ENCODE data around the gene DENND2A.
"Not testable (repeated sequence)": the region's sequence is repeated elsewhere in the genome, so short reads cannot be mapped to it uniquely, and the experiment has no call there.

Gene DENND2A

DNA sequence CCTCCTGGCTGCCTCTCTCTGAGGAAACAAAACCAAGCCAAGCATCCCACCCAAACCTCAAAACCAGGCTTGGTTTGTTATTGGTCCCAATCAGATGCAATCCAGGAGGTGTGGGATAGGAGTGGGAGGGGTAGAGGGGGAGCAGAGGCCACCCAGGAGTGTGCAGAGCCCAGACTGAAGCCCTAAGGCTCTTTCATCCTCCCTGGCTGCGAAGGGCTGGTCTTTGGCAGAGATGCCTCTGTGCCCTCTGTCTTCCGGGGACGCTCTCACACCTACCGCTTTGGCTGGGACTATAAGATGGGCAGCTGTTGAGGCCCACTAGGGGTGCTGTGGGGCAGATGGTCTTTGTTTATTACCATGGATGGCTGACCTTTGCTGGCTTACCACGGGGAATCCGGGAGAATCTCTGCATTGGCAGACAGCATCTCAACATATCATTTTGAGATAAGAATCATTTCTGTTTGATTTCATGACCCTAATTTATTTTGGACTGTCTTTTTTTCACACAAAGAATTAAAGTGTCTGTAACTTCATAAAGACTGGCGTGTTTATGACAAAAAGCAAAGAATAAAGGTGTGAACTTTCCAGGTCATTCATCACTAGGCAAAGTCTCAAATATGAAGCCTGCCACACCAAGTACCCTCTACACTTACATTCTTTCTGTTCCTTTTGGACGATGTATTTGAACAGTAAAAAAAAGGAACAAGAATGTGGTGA lies 6.5 kb upstream of the DENND2A start:
- no peak for DNase-seq

DNA sequence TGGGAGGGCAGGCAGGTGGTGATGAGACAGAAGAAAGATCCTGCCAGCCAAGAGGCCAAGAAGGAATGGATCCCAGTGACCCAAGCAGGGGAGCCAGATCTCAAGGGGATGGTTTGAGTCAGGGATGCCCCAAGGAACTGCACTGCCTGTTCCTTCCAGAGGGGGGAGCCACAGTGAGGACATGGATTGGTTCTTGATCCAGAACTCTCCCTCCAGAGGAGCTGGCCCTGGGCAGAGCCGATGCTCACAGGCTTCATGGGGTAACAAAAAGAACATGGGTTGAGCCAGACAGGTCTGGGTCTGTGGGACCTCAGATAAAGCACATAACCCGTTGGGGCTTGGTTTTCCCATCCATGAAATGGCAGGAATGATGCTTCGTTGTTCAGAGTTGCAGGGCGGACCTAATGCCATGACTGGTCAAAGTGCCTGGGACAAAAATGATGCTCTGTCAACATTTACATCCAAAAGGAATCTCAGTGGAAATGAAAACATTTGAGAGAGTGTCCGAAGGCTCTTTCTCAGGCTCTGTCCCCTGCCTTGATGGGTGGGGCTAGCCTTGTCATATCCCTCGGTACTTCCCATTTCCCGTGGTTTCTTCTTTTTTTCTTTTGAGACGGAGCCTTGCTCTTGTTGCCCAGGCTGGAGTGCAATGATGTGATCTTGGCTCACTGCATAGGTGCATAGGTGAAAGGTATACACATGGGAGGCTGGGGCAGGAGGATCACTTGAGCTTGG lies 4.7 kb upstream of the DENND2A start:
- no peak for DNase-seq

DNA sequence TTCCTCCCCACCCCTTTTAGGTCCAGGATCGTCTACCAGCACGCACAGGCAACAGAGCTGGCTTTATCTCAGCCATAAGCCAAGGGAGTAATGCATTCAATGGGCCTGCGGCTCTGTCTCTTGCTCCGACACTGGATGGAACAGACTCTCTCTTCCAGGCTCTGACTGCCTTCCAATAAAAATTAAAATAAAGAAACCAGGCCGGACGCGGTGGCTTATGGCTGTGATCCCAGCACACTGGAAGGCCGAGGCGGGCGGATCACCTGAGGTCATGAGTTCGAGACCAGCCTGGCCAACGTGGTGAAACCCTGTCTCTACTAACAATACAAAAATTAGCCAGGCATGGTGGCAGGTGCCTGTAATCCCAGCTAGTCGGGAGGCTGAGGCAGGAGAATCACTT lies 4.1 kb upstream of the DENND2A start:
- DNase-seq: not testable (repeated sequence)

DNA sequence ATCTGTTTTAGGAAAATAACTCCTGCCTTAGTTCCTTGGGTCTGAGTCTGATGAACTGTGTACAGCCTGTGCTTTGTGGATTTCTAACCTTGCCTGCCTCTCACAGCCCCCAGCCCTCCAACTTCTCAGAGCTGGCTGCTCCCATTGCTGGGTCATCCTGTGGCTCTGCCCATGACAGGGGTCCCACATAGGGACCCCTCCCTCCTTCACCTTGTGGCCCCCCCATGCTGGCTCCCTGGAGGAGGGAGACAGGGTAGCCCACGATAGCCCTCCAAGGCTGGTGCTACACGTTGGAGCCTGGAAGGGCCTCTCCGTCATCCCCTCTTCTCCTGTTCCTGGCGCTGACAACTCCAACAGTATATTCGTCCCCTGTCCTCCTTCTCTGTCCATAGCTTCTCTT lies 2.8 kb upstream of the DENND2A start:
- no peak for DNase-seq

DNA sequence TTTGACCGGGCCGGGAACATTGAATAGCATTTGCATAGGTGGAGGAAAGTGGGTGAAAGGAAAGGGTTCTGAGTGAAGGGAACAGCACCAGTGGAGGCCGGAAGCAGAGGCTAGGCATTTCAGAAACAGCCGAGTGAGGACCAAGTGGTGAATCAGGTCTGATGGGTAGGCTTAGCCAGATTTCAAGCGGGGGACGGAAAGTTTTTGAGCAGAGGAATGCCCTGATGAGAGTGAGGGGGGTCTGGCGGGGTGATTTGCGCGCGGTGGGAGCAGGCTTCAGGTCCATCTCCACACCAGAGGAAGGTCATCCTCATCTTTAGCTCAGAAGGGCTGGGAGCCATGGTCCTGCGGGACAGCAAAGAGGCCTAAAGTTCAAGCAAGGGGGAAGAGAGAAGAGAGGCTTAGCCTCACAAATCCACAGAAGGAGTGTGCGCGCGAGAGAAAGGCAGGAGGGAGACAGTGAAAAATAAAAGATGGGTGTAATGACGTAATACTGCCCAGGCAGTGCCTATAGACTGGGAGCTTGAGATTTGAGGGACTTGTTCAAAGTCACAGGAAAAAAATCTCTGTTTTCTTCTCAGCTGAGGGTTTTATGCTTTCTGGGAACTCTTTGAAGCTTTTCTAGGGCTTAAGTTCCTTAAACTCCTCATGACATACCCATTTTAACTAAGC lies 1.0 kb upstream of the DENND2A start:
- DNase-seq: no peak

DNA sequence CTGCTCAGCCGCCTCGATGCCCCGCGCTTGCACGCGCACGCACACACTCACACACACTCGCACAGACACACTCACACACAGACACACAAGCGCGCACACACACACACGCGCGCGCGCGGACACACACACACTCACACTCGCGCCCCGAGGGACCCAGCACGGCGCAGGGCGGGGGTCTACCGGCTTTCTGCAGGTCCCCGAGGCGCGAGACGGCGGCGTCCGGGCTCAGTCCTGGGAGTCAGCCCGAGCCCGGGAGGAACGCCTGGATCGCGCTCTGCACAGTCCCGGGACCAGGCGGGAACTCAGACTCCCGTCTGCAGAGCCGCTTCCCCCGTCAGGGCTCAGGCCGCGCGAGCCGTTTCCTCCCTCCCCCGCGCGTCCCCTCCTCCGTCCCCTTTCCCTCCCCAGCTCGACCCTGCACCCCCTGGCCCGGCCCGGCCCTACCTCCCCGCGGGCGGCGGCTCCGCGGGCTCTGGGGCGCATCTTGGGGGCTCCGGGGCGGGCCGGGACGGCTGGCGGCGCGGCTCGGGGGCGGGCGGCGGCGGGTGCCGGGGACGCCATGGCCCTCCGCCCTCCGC lies 464 bp downstream of the DENND2A start:
- no peak for DNase-seq

DNA sequence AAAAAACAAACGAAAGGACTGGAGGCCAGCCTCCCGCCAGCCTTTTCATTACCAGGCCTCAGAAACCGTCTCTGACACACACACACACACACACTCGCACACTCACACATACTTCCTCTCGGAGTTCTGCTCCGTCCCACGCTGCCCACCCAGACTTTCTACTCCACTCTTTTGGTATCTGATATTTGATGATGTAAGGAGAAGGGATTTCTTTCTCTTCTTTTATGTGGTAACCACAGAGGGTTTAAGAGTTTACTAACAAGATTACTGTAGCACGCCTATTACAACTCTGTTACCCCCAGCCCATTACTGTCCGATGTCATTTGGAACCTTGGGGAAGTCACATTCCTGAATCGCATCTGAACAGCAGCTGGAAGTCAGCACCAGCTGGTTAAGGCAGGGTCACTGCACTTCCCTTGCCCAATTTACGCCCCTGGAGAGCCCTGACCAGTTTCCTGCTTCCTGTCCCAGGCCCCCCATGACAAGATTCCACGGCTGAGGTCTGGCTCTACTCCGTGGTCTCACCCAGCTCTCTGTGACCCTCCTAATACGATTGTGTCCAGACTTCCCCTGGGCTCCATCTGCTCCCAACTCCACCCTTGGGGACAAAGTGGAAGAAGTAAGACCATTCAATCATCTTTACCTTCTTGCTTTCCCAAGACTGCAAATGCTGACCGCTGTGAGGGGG lies 1.1 kb downstream of the DENND2A start:
- DNase-seq: no peak

DNA sequence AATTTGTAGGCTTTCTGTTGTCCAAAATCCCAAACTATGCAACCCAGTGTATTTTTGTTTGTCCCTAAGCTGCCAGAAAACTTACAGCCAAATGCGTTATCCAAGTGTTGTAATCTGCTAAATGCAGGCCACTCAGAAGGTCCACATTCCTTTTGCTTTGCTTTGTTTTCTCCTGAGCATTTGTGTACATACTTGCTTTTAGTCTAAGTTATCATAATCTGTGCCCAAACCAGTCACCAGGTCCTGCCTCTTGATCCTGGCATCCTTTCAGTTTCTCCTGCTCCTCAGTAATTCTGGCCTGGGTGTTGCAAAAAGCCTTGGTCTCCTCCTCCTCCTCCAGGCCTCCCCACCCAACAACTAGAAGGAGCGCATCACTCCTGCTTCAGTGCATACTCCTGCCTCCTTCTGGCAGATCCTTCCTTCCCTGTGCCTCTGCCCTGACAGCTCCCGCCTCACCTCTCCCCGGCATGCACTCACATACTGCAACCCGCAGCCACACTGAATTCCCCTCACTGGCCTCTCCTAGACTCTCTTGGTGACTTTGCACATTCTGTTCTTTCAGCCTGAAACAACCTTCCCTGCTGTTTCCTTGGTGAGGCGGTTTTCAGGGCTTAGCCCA lies 2.3 kb downstream of the DENND2A start:
- no peak for DNase-seq

DNA sequence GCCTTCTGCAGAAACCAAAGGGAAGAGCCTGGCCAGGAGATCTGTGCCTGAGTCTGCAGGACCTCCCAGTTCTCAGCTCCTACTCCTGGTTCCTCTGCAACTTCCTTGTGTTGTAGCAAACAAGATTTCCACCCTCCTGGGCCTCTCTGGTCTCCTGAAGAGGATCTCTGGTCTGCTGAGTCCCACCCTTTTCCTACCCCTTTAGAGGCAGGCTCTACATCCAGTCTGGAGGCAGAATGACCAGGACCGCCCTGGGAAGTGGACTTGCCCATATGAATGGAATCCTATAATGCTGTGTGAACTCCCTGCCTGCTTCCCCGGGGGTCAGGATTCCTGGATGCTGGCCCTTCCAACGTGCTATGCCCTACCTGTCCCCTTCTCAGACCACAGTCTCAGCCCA lies 3.2 kb downstream of the DENND2A start:
- DNase-seq: no peak

DNA sequence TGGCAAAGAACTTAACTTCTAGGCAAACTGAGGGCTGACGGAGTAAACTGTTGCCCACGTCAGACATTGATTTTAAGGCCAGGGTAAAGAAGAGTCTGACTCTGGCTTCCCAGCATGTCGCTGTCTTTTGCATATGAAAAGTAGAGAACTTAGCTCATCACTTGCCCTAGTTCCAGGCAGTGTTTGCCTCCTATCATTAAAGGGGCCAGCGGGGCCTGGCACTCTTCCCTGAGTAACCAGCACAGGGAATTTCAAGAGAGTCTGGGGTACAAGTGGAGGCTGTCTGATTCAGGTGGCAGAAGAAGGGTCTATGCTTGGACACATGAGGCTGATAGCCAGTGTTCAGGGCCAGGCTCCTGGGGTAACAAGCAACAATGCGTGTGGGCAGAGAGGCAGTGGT lies 4.8 kb downstream of the DENND2A start:
- DNase-seq: no peak

DNA sequence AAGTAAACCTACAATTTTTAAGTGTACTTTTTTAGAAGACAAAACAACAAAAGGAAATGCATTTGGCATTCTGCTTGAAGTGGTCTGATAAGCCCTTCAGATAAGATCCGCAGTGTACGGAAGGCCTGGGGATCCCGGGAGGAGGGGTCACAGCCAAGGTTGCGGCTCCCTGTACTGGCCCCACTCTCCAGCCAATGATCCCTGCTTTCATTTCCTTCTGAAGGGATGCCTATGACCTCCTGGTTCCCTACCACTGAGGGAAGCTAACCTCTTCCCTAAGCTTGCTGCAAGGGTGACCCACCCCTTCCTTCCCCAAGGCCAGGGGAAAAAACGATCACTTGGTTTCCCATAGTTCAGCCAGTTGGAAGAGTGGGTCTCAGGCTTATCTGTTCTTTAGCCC lies 5.3 kb downstream of the DENND2A start:
- DNase-seq: no peak

DNA sequence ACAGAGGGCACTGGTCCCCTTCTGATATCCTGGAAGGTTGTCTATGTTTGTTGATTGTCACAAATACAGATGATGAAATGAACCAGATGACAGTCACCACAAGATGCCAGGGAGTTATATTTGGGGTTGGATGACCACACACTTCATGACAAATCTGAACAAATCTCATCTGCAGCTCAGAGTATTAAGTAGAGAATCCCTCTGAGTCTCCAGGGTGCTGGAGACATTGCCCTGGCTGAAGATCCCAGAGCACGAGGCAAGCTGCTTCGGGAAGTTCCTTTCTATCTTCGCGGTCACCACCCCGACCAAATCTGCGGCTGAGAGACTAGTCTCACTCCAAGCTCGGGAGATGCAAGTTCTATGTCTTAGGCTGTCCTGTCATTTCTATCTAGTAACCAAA lies 9.0 kb downstream of the DENND2A start:
- DNase-seq: no peak

DNA sequence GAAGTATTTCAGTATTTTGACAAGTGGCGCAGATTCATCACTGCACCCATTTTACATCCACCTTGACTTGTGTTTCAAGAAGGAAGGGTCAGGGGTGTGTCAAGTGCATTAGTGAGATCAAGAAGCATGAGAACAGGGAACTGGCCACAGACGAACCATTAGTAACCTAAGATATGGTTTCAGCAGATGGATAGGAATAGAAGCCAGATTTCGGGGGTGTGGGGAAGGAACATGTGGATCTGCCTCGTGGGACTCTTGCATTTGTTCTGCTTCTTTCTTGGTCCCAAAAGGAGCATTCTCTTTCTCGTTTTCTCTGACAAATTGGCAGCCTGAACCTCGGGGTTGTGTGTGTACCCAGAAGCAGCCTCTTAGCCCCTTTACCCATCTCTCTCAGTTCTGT lies 9.6 kb downstream of the DENND2A start:
- DNase-seq: no peak

DNA sequence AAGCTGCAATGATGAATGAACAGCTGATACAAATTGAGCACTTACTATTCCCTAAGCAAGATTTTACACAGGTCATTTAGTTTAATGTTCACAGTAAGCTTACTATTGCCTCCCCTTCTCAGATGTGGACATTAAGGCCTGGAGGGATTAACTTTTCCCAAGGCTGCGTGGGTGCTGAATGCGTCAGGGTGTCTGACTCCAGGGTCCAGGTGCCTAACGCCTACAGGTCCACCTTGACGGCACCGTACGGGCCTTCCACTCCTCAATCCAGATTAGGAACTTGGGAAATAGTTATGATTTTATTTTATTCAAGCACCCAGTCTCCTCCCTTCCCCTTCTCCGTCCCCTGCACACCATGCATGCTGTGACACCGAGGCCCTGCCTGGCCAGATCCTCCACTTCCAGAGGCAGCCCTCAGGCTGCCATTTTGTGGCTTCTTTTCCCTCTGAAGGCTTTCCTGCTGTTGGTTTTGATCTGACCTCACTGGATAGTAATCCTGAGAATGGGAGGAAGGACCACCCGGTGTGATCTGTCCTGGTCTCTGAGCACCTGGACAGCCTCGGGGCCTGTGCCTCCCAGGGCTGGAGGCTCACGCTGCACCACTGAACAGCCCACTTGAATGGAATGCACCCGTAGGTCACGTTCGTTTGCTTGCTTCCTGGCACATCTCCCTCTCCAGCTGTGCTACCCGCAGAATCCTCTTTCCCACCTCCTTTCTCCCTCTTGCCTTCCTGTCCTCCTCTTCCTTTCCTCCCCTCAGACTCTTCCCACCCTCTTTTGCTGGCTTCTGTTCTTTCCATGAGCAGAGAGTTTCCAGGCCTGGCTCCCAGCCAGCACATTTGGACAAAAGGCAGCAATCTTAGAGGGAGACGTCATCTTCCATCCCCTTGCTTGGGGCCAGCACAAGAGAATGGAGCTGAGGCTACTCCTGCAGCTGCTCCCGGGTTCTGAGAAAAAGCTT lies 14.4 kb downstream of the DENND2A start:
- DNase-seq: no peak

DNA sequence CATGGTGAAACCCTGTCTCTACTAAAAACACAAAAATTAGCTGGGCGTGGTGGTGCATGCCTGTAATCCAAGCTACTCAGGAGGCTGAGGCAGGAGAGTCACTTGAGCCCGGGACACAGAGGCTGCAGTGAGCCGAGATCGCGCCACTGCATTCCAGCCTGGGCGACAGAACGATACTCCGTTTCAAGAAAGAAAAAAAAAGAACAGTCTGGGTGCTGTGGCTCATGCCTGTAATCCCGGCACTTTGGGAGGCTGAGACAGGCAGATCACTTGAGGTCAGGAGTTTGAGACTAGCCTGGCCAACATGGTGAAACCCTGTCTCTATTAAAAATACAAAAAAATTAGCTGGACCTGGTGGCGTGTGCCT lies 15.4 kb downstream of the DENND2A start:
- not testable (repeated sequence) for DNase-seq

DNA sequence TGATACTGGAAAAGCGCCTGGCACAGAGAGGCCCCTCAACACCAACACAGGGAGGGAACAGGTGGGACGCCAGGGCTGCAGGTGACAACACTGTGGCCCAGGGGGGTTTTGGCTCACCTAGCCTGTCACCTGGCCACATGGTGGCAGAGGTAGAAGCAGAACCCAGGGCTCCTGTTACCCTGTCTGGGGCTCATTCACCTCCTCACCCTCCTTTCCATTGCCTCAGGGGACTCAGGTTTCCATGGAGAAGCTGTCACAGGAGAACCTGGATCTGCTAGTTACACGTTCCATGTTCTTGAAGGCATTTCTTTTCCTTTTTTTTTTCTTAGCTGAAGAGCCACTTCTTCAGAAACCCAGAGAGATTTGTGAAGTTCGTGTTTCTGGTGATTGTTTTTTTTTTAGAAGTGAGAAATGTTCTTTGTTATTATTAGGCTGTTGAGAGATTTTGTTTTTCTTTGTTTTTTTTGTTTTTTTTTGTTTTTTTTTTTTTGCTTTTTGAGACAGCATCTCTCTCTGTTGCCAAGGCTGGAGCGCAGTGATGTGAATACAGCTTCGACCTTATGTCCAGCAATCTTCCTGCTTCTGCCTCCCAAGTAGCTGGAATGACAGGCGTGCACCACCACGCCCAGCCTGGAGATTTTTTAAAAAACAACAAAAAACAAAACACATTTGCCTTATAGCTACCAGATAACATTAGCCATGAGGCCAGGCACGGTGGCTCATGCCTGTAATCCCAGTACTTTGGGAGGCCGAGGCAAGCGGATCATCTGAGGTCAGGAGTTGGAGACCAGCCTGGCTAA lies 16.0 kb downstream of the DENND2A start:
- DNase-seq: no peak

DNA sequence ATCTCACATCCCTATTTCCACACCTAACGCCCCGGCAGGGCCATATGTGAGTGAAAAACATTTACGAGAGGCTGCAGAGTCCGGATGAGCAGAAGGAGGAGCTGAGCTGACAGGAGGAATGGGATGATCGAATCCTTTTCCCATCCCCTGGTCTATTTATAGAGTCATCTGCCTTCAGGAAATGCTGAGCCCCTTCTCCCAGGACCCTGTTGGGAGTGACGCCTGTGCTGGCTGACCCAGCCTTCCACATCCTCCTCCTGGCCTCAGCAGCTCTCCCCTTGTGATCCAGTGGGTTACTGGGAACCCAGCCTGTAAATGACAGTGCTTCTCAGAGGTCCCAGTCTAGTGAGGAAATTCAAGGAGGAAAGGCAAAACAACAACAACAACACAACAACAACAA lies 16.6 kb downstream of the DENND2A start:
- no peak for DNase-seq

DNA sequence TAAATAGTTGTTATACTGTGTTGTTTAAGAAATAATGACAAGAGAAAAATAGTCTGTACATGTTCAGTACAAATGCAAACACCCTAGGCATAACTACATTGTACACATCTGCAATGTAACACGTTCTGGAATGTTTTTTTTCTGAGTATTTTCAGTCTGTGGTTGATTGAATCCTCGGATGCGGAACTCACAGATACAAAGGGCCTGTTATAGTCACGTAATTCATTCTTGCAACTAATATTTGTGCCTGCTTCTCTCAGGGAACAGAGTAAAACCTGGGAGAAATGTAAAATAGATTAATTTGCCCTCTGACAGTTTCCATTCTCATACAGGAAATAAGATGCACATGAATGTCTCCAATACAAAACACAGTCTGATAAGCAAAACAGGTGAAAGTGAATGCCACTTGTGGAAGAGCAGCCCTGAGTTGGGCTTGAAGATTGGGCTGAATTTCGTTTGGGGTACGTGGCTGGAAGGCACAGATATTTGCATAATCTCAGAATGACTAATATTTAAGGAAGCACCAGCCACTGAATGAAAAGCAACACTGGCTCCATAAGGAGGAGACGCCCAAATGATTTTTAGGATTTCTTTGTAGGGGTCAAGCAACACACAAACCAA lies 19.1 kb downstream of the DENND2A start:
- no peak for DNase-seq

DNA sequence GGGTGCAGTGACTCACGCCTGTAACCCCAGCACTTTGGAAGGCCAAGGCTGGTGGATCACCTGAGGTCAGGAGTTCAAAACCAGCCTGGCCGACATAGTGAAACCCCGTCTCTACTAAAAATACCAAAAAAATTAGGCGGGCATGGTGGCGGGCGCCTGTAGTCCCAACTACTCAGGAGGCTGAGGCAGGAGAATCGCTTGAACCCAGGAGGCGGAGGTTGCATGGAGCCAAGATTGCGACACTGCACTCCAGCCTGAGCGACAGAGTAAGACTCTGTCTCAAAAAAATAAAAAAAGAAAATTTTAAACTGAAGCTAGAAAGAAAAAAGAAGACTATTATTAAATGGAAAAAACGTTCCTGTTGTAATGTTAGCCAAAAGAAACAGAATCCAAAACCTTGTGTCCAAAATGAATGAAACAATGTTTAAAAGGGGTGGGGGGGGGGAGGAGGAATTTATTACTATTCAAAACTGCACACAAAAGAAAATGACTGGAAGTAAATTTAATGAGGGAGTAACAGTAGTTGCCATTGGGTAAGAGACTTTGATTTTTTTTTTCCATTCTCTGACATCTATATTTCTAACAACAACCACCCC lies 20.6 kb downstream of the DENND2A start:
- DNase-seq: not testable (repeated sequence)

DNA sequence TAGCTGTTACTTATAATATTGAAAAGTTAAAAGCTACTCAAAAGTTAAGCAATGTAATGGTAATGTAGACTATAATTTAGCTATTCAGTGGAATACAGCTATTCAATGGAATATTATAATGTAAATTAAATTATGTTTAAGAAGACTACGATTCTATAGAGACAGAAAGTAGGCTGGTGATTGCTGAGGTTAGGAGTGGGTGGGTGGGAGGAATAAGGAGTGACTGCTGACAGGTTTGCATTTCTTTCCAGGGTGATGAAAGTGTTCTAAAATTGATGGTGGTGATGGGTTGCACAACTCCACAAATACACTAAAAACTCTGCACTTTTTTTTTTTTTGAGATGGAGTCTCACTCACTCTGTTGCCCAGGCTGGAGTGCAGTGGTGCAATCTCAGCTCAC lies 21.4 kb downstream of the DENND2A start:
- no peak for DNase-seq
